Testis (tissue), 2 donors: Measurements from ENCODE around the gene SLU7.

Experiments
- POLR2A ChIP-seq: fragments of 450-650 bp; IDR thresholded peaks from one replicate; pipeline ENCODE4 v1.6.1; 2017; ENCODE audit warnings: antibody characterized with exemption, mild to moderate bottlenecking, moderate library complexity
- TF ChIP-seq, protein P1 (sequence below), 3 experiments: fragments of 450-650 bp in 2 of 3; fragments of 200-600 bp in 1 of 3; sonication (generic) in 1 of 3; IDR thresholded peaks; one replicate each; pipeline ENCODE4 v1.5.1; 2016 to 2019; ENCODE audit warnings: antibody characterized with exemption in 3 of 3, mild to moderate bottlenecking in 2 of 3, moderate library complexity in 1 of 3

DNA sequence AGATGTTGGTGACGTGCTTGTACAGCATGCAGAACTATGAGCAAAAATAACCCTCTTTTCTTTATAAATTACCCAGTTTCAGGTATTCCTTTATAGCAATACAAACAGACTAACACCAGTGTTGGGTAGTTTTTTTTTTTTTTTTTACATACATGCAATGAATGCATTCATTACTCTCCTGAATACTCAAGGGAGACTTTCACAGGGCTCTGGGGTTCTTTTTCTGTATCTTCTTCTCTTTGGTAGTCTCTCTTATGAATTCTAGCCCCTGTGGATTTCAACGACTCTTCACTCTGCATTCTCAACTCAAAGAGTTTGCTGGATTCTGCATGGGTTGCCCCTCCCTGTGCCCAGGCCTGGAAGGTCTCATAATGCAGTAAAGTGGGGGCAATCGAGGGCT, 30.6 kb upstream of the SLU7 start:
- TF ChIP-seq, protein P1, sequence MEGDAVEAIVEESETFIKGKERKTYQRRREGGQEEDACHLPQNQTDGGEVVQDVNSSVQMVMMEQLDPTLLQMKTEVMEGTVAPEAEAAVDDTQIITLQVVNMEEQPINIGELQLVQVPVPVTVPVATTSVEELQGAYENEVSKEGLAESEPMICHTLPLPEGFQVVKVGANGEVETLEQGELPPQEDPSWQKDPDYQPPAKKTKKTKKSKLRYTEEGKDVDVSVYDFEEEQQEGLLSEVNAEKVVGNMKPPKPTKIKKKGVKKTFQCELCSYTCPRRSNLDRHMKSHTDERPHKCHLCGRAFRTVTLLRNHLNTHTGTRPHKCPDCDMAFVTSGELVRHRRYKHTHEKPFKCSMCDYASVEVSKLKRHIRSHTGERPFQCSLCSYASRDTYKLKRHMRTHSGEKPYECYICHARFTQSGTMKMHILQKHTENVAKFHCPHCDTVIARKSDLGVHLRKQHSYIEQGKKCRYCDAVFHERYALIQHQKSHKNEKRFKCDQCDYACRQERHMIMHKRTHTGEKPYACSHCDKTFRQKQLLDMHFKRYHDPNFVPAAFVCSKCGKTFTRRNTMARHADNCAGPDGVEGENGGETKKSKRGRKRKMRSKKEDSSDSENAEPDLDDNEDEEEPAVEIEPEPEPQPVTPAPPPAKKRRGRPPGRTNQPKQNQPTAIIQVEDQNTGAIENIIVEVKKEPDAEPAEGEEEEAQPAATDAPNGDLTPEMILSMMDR (IDR thresholded peaks at IDR 0.05): no peak
- TF ChIP-seq POLR2A: no peak
